HepG2 (cell line): ENCODE results near the gene PPP4R3A. TPM values are rescaled to one million over a fixed set of nuclear protein-coding genes. Genes with fewer than 3 reads are reported as not detected.
A peak's percentile ranks its signal among the peaks of the same experiment; 100 is the strongest.

ENCODE experiments used
- ATAC-seq: fragments of 200-7000 bp; cut with Tn5 transposase; 3 replicates; pipeline ENCODE4 v1.9.1; 2020; ENCODE audit warnings: mild to moderate bottlenecking, moderate library complexity
- BruUV-seq: library from RNA; stranded (reverse); fragments of 400-500 nt; replicated peaks from 2 replicates; lab custom pipeline; 2021; lab: Mats Ljungman, UMichigan
- CTCF ChIA-PET: fragments of 300-600 bp; formaldehyde crosslinking; extraction: SDS; loops from one replicate; lab custom pipeline; 2021; ENCODE audit warnings: low total read pairs, inconsistent platforms, low intra/inter-chr PET ratio; lab: Yijun Ruan, JAX
- POLR2A ChIA-PET: fragments of 350-600 bp; sonication (Branson Sonifier 250); formaldehyde crosslinking; loops from one replicate; lab custom pipeline; 2020; ENCODE audit warnings: antibody characterized with exemption, inconsistent platforms; lab: Yijun Ruan, JAX
- DNase-seq: peaks from one replicate; pipeline ENCODE4 v3.0.0-alpha.2; 2015; ENCODE audit warnings: low spot score
- FAIRE-seq: peaks from 3 replicates; lab custom pipeline; 2011; peaks lifted over from hg19 to GRCh38; lab: Jason Lieb, UNC
- H2AFZ ChIP-seq: one replicate; pipeline ENCODE4 v1.6.1; 2011; ENCODE audit warnings: low read length, inconsistent platforms
- H3K27ac ChIP-seq: fragments of 300-600 bp; 3 replicates; pipeline ENCODE4 v1.8.0; 2011; ENCODE audit warnings: mixed run types, mild to moderate bottlenecking, mixed read lengths, low read length, inconsistent platforms; ENCODE audit not compliant: insufficient read depth; ENCODE audit errors: extremely low read length
- H3K27me3 ChIP-seq, 2 experiments: fragments of 200-600 bp in 1 of 2; 2 replicates in 1 of 2; 3 replicates in 1 of 2; pipeline versions ENCODE4 v1.6.0 to v1.8.0; 2011; ENCODE audit warnings: low read length in 2 of 2, mild to moderate bottlenecking in 2 of 2, moderate library complexity in 2 of 2, inconsistent platforms in 1 of 2; ENCODE audit not compliant: insufficient read depth in 2 of 2, control insufficient read depth in 1 of 2
- H3K36me3 ChIP-seq, 2 experiments: fragments of 200-600 bp in 1 of 2; replicated peaks in 1 of 2; 2 replicates in 1 of 2; 3 replicates in 1 of 2; pipeline versions ENCODE4 v1.5.1 to v1.8.0; 2011; ENCODE audit warnings: low read length in 2 of 2, inconsistent platforms in 1 of 2; ENCODE audit not compliant: insufficient read depth in 2 of 2, control insufficient read depth in 1 of 2
- H3K4me1 ChIP-seq: 2 replicates; pipeline ENCODE4 v1.5.1; 2012; ENCODE audit warnings: low read length, inconsistent platforms; ENCODE audit not compliant: insufficient read depth
- H3K4me2 ChIP-seq: 2 replicates; pipeline ENCODE4 v1.6.0; 2011; ENCODE audit warnings: low read depth, low read length, inconsistent platforms
- H3K4me3 ChIP-seq, 3 experiments: fragments of 200-600 bp in 1 of 3; sonication (generic), shearing (Covaris generic) in 1 of 3; replicated peaks in 1 of 3; 2 replicates each; pipeline ENCODE4 v1.5.1; 2011 to 2016; ENCODE audit warnings: low read length in 3 of 3, inconsistent platforms in 2 of 3, low read depth in 2 of 3, mild to moderate bottlenecking in 2 of 3, control low read depth in 1 of 3, mixed read lengths in 1 of 3; ENCODE audit not compliant: insufficient read depth in 1 of 3
- H3K79me2 ChIP-seq: one replicate; pipeline ENCODE4 v1.6.1; 2011; ENCODE audit warnings: low read length, inconsistent platforms; ENCODE audit not compliant: insufficient read depth
- H3K9ac ChIP-seq: 2 replicates; pipeline ENCODE4 v1.6.0; 2011; ENCODE audit warnings: mild to moderate bottlenecking, low read depth, low read length, inconsistent platforms; ENCODE audit not compliant: insufficient read depth
- H3K9me3 ChIP-seq: 2 replicates; pipeline ENCODE4 v1.5.1; 2012; ENCODE audit warnings: mild to moderate bottlenecking, low read length
- H4K20me1 ChIP-seq: 2 replicates; pipeline ENCODE4 v1.6.0; 2011; ENCODE audit warnings: inconsistent platforms, mild to moderate bottlenecking, low read length, moderate library complexity; ENCODE audit not compliant: insufficient read depth
- FOXA3 ChIP-seq: IDR thresholded peaks from 2 replicates; pipeline ENCODE4 v1.6.1; 2016; ENCODE audit warnings: missing genetic modification reagents, missing compliant biosample characterization
- HNF4A ChIP-seq: sonication (generic); formaldehyde crosslinking; IDR thresholded peaks from 2 replicates; pipeline ENCODE4 v1.4.0; 2020; ENCODE audit warnings: missing genetic modification reagents
- NR2F6 ChIP-seq, 2 experiments: IDR thresholded peaks; 2 replicates each; pipeline ENCODE4 v1.6.1; 2016; ENCODE audit warnings: antibody characterized with exemption in 1 of 2, mild to moderate bottlenecking in 1 of 2
- PHF20 ChIP-seq: sonication (generic); formaldehyde crosslinking; IDR thresholded peaks from 2 replicates; pipeline ENCODE4 v1.5.0; 2020; ENCODE audit warnings: mild to moderate bottlenecking, missing genetic modification reagents
- PHF21A ChIP-seq: sonication (generic); formaldehyde crosslinking; IDR thresholded peaks from 2 replicates; pipeline ENCODE4 v1.5.0; 2020; ENCODE audit warnings: mild to moderate bottlenecking, missing genetic modification reagents
- SIN3A ChIP-seq: IDR thresholded peaks from 2 replicates; pipeline ENCODE4 v1.6.1; 2011; ENCODE audit warnings: low read depth, mild to moderate bottlenecking, control low read depth, low read length, borderline replicate concordance
- SP140L ChIP-seq: sonication (generic); formaldehyde crosslinking; IDR thresholded peaks from 2 replicates; pipeline ENCODE4 v1.4.0; 2020; ENCODE audit warnings: missing genetic modification reagents, borderline replicate concordance
- TARDBP ChIP-seq: sonication (generic); formaldehyde crosslinking; IDR thresholded peaks from 2 replicates; pipeline ENCODE4 v1.8.0; 2022; ENCODE audit warnings: mild to moderate bottlenecking, missing genetic modification reagents
- TBP ChIP-seq: sonication (generic); formaldehyde crosslinking; IDR thresholded peaks from 2 replicates; pipeline ENCODE4 v1.5.0; 2020; ENCODE audit warnings: missing genetic modification reagents
- YEATS4 ChIP-seq: sonication (generic); formaldehyde crosslinking; IDR thresholded peaks from 2 replicates; pipeline ENCODE4 v1.4.0; 2020; ENCODE audit warnings: missing genetic modification reagents, borderline replicate concordance
- ZNF160 ChIP-seq: sonication (generic); formaldehyde crosslinking; IDR thresholded peaks from 2 replicates; pipeline ENCODE4 v1.8.0; 2022; ENCODE audit warnings: mild to moderate bottlenecking, inconsistent platforms, missing genetic modification reagents
- ZNF224 ChIP-seq: sonication (generic); formaldehyde crosslinking; IDR thresholded peaks from 2 replicates; pipeline ENCODE4 v1.5.0; 2020; ENCODE audit warnings: mild to moderate bottlenecking, missing genetic modification reagents
- ZNF747 ChIP-seq: sonication (generic); formaldehyde crosslinking; IDR thresholded peaks from 2 replicates; pipeline ENCODE4 v1.8.1; 2023; ENCODE audit warnings: missing genetic modification reagents, mild to moderate bottlenecking, borderline replicate concordance
- ZNF788 ChIP-seq: sonication (generic); formaldehyde crosslinking; IDR thresholded peaks from 2 replicates; pipeline ENCODE4 v1.5.0; 2020; ENCODE audit warnings: mild to moderate bottlenecking, missing genetic modification reagents, borderline replicate concordance
- WGBS: methylation state at CpG from one replicate; pipeline ENCODE4 v1.1.6; 2017; ENCODE audit warnings: low lambda C conversion rate; 5-methylcytosine and 5-hydroxymethylcytosine counted together
- in situ Hi-C: cut with HindIII; loops from 2 replicates; pipeline ENCODE4 v1.10.0; 2017; ENCODE audit warnings: low pct_unique_long_range_greater_than_20kb; ENCODE audit not compliant: extremely low pct_ligation_motif_present
- intact Hi-C: fragments of 100-400 bp; cut with micrococcal nuclease; formaldehyde crosslinking; loops from one replicate; pipeline ENCODE4 v1.10.0; 2022; ENCODE audit not compliant: unreplicated experiment
- polyA plus RNA-seq, 8 experiments: library from polyadenylated mRNA; depleted of rRNA in 3 of 8; stranded (reverse) in 7 of 8; unstranded in 1 of 8; fragments of >200 nt; fragmentation: Illumina TruSeq in 4 of 8; extraction: Trizol in 4 of 8; gene quantifications; 2 replicates each; pipeline versions ENCODE4 v1.2.1 to v1.2.3, GENCODE V29; 2011 to 2016; ENCODE audit warnings: low read depth in 4 of 8, missing spikeins in 1 of 8, mixed read lengths in 1 of 8; ENCODE audit not compliant: insufficient read depth in 1 of 8
- total RNA-seq, 5 experiments: library from RNA; depleted of rRNA; stranded (reverse); fragments of >200 nt; fragmentation: Illumina TruSeq; extraction: Trizol; gene quantifications; 2 replicates each; pipeline ENCODE4 v1.2.3, GENCODE V29; 2016; ENCODE audit warnings: low read depth in 1 of 5
- TF ChIP-seq, protein P1 (sequence below): sonication (generic); formaldehyde crosslinking; IDR thresholded peaks from 2 replicates; pipeline ENCODE4 v1.5.1; 2020; ENCODE audit warnings: missing genetic modification reagents, mild to moderate bottlenecking, borderline replicate concordance
- TF ChIP-seq, protein P2 (sequence below): sonication (generic); formaldehyde crosslinking; IDR thresholded peaks from 2 replicates; pipeline ENCODE4 v1.5.1; 2020; ENCODE audit warnings: mild to moderate bottlenecking, missing genetic modification reagents, moderate library complexity
- TF ChIP-seq, protein P3 (sequence below): sonication (generic); formaldehyde crosslinking; IDR thresholded peaks from 2 replicates; pipeline ENCODE4 v1.4.0; 2020; ENCODE audit warnings: missing genetic modification reagents
- TF ChIP-seq, protein P4 (sequence below): IDR thresholded peaks from 2 replicates; pipeline ENCODE4 v1.6.1; 2012; ENCODE audit warnings: inconsistent platforms

The PPP4R3A gene
- total and polyA plus RNA-seq, 2 of the 13 experiments (the other 11 are each of a cell fraction or from before 2014, with no cell fraction given): 22.5 to 57.4 TPM

DNA sequence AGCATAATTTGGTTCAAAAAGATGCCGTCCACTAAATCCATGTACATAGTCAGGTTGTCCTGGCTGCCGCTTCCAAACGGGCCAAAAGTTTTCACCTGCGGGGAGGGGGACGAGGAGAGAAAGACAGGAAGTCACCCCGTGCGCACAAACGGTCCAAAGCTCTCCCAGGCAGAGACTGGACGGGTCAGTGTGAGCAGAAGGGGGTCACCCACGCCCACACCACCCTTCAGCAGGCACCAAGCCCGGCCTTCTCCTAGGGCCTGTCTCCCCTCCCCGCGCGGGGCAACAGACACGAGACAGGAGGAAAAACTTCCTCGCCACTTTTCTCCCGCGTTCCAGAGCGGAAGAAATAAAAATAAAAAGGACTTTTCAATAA lies 93.4 kb downstream of the PPP4R3A start:
- WGBS: 1% methylated on average over 19 of the region's 19 CpGs
- no peak for FAIRE-seq
- BruUV-seq: no TSS peak
- Histone ChIP-seq H3K79me2 (peaks cover 17% of the 10 kb centered on the region), H4K20me1 (no peaks in the 10 kb centered on the region; the same call in 1 of the 2 replicates), H3K27me3 (no peaks in the 10 kb centered on the region), H3K9me3 (no peaks in the 10 kb centered on the region), H3K9ac (peak overlapping the region; percentile 70), H2AFZ (peak overlapping the region; percentile 31), H3K4me1 (peaks cover 75% of the 10 kb centered on the region), H3K4me3 (peak overlapping the region; percentile 78 to 82 (median 81)), H3K27ac (peak overlapping the region; percentile 56), H3K36me3 (0 out of 5 replicates have a peak, but pooled peaks cover 0 to 1% of the 10 kb centered on the region in 2 experiments), H3K4me2 (peak overlapping the region; percentile 80)
- in situ Hi-C loops: no loop called here
- ChIA-PET POLR2A (interaction anchor here (1.2 kb wide), 1 partner anchor 55 kb away, joined by 3 read pairs; no protein-coding TSS in a partner anchor), CTCF (no interaction called here)
- intact Hi-C loops: loop anchor here (2.0 kb wide), 1 partner anchor 56 kb away; no protein-coding TSS in a partner anchor
- peak; percentile 43 for ATAC-seq
- DNase-seq: no peak
- TF ChIP-seq TBP (CRISPR knock-in tag): no peak
- 0 out of 2 replicates have a peak, but pooled peaks have one; percentile 54 for TF ChIP-seq ZNF788 (CRISPR knock-in tag)
- TF ChIP-seq FOXA3 (CRISPR knock-in tag): no peak
- peak; percentile 59; the same call in 1 of the 2 replicates for TF ChIP-seq YEATS4 (CRISPR knock-in tag)
- TF ChIP-seq TARDBP: 0 out of 2 replicates have a peak, but pooled peaks have one; percentile 46
- TF ChIP-seq ZNF160 (CRISPR knock-in tag): 0 out of 2 replicates have a peak, but pooled peaks have one; percentile 42
- TF ChIP-seq ZNF224: 0 out of 2 replicates have a peak, but pooled peaks have one; percentile 52
- TF ChIP-seq, protein P1, sequence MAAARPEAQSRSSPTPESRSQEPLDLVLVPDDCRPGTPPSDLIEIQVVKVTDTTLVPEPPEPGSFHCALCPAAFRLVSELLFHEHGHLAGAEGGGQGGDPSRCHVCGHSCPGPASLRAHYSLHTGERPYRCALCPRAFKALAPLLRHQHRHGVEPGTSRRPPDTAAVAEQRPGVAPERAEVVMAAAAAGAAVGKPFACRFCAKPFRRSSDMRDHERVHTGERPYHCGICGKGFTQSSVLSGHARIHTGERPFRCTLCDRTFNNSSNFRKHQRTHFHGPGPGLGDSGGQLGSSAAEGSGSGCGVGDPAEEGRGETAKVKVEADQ: no peak
- no peak for TF ChIP-seq SP140L (CRISPR knock-in tag)
- peak; percentile 40 for TF ChIP-seq HNF4A (CRISPR knock-in tag)
- TF ChIP-seq, protein P2, sequence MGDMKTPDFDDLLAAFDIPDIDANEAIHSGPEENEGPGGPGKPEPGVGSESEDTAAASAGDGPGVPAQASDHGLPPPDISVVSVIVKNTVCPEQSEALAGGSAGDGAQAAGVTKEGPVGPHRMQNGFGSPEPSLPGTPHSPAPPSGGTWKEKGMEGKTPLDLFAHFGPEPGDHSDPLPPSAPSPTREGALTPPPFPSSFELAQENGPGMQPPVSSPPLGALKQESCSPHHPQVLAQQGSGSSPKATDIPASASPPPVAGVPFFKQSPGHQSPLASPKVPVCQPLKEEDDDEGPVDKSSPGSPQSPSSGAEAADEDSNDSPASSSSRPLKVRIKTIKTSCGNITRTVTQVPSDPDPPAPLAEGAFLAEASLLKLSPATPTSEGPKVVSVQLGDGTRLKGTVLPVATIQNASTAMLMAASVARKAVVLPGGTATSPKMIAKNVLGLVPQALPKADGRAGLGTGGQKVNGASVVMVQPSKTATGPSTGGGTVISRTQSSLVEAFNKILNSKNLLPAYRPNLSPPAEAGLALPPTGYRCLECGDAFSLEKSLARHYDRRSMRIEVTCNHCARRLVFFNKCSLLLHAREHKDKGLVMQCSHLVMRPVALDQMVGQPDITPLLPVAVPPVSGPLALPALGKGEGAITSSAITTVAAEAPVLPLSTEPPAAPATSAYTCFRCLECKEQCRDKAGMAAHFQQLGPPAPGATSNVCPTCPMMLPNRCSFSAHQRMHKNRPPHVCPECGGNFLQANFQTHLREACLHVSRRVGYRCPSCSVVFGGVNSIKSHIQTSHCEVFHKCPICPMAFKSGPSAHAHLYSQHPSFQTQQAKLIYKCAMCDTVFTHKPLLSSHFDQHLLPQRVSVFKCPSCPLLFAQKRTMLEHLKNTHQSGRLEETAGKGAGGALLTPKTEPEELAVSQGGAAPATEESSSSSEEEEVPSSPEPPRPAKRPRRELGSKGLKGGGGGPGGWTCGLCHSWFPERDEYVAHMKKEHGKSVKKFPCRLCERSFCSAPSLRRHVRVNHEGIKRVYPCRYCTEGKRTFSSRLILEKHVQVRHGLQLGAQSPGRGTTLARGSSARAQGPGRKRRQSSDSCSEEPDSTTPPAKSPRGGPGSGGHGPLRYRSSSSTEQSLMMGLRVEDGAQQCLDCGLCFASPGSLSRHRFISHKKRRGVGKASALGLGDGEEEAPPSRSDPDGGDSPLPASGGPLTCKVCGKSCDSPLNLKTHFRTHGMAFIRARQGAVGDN: peak; percentile 68
- 0 out of 2 replicates have a peak, but pooled peaks have one; percentile 20 for TF ChIP-seq PHF20 (CRISPR knock-in tag)
- TF ChIP-seq, protein P3, sequence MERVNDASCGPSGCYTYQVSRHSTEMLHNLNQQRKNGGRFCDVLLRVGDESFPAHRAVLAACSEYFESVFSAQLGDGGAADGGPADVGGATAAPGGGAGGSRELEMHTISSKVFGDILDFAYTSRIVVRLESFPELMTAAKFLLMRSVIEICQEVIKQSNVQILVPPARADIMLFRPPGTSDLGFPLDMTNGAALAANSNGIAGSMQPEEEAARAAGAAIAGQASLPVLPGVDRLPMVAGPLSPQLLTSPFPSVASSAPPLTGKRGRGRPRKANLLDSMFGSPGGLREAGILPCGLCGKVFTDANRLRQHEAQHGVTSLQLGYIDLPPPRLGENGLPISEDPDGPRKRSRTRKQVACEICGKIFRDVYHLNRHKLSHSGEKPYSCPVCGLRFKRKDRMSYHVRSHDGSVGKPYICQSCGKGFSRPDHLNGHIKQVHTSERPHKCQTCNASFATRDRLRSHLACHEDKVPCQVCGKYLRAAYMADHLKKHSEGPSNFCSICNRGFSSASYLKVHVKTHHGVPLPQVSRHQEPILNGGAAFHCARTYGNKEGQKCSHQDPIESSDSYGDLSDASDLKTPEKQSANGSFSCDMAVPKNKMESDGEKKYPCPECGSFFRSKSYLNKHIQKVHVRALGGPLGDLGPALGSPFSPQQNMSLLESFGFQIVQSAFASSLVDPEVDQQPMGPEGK: peak; percentile 59; the same call in 1 of the 2 replicates
- 0 out of 2 replicates have a peak, but pooled peaks have one; percentile 30 for TF ChIP-seq ZNF747 (CRISPR knock-in tag)
- TF ChIP-seq PHF21A (CRISPR knock-in tag): 0 out of 2 replicates have a peak, but pooled peaks have one; percentile 15
- TF ChIP-seq, protein P4, sequence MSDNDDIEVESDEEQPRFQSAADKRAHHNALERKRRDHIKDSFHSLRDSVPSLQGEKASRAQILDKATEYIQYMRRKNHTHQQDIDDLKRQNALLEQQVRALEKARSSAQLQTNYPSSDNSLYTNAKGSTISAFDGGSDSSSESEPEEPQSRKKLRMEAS: peak; percentile 40
- 0 out of 2 replicates have a peak, but pooled peaks have one; percentile 41 for TF ChIP-seq SIN3A
- no peak for TF ChIP-seq NR2F6 (IDR thresholded peaks at IDR 0.05)
- peak; percentile 10; the same call in 1 of the 2 replicates for TF ChIP-seq NR2F6 (CRISPR knock-in tag; IDR thresholded peaks at IDR 0.05)
